Heart right ventricle (tissue), 16 donors: Measurements from ENCODE around the gene HIP1R. TPM values are rescaled to one million over a fixed set of nuclear protein-coding genes. Genes with fewer than 3 reads are reported as not detected.
A peak's percentile ranks its signal among the peaks of the same experiment; 100 is the strongest.

Source experiments
- ATAC-seq, 8 donors: fragments of 200-7000 bp; cut with Tn5 transposase; one replicate each; pipeline ENCODE4 v1.9.1; 2020; ENCODE audit warnings: mild to moderate bottlenecking in 8 of 8, moderate library complexity in 8 of 8, moderate number of reproducible peaks in 1 of 8
- DNase-seq, 2 donors: peaks; one replicate each; pipeline ENCODE4 v3.0.0-alpha.2; 2020
- H3K27ac ChIP-seq, 10 donors: fragments of 200-600 bp; sonication (generic) in 2 of 10; one replicate each; pipeline versions ENCODE4 v1.5.0 to v1.8.0; 2020 to 2022; ENCODE audit warnings: mild to moderate bottlenecking in 3 of 10
- H3K27me3 ChIP-seq, 7 donors: fragments of 200-600 bp; one replicate each; pipeline ENCODE4 v1.8.0; 2021 to 2022; ENCODE audit warnings: mild to moderate bottlenecking in 2 of 7
- H3K36me3 ChIP-seq, 9 donors: fragments of 200-600 bp; sonication (generic) in 1 of 9; one replicate each; pipeline versions ENCODE4 v1.5.0 to v1.8.0; 2020 to 2022; ENCODE audit warnings: mild to moderate bottlenecking in 2 of 9
- H3K4me1 ChIP-seq, 9 donors: fragments of 200-600 bp; sonication (generic) in 1 of 9; one replicate each; pipeline versions ENCODE4 v1.5.0 to v1.8.0; 2020 to 2022; ENCODE audit warnings: mild to moderate bottlenecking in 4 of 9
- H3K4me3 ChIP-seq, 10 donors: fragments of 200-600 bp; sonication (generic) in 2 of 10; one replicate each; pipeline versions ENCODE4 v1.5.0 to v1.8.0; 2020 to 2022; ENCODE audit warnings: mild to moderate bottlenecking in 7 of 10, moderate library complexity in 2 of 10
- H3K9me3 ChIP-seq, 11 donors: fragments of 200-600 bp in 10 of 11; sonication (generic) in 2 of 11; one replicate each; pipeline versions ENCODE4 v1.5.0 to v1.8.0; 2013 to 2022; ENCODE audit warnings: mild to moderate bottlenecking in 2 of 11, control low read depth in 1 of 11, moderate library complexity in 1 of 11
- WGBS, 2 donors: extraction: QIAGEN DNeasy Blood & Tissue Kit; methylation state at CpG; one replicate each; pipeline ENCODE4 v1.1.7; 2013; ENCODE audit warnings: inconsistent platforms in 1 of 2; 5-methylcytosine and 5-hydroxymethylcytosine counted together
- intact Hi-C, 10 donors: fragments of 100-400 bp; cut with DNase I; formaldehyde crosslinking; loops; one replicate each; pipeline versions ENCODE4 v1.11.1 to v1.14.2; 2022
- polyA plus RNA-seq, 2 donors: library from polyadenylated mRNA; stranded (reverse); fragments of 200-250 nt; gene quantifications; one replicate each; pipeline ENCODE4 v1.2.3, GENCODE V29; 2013
- total RNA-seq, 10 donors: library from RNA; stranded (reverse); fragmentation: NEBNext Ultra II Directional in 3 of 10; extraction: Animal tissue kit (Norgen Biotek cat#: 25700) in 3 of 10; gene quantifications; one replicate each; pipeline versions ENCODE4 v1.2.1 to v1.2.4, GENCODE V29; 2021 to 2023
- TF ChIP-seq, protein P1 (sequence below), 9 donors: fragments of 200-600 bp; sonication (generic) in 2 of 9; IDR thresholded peaks; one replicate each; pipeline versions ENCODE4 v1.5.0 to v1.8.0; 2021 to 2022; ENCODE audit warnings: antibody characterized with exemption in 9 of 9, mild to moderate bottlenecking in 5 of 9, moderate library complexity in 1 of 9
- donor health status: Arrhythmogenic right ventricular cardiomyopathy.
- donor health status: ischemic (EF 13 %, LVEDD 7.1; RV severe dilation, severe dysfunction).
- donor health status: healthy with polysubstance abuse.
- donor health status: DM: no; HTN: yes; CAD: no.
- donor health status: DM: no; HTN: no; CAD: no.
- donor health status: ischemic (EF 25% LVEDD 6.9; RV normal size, moderate dysfunction).
- donor health status: ischemic (EF 25% LVEDD 5.7; RV mildly dilated, moderate dysfunction).
- donor health status: healthy.
- donor health status: DM: yes; HTN: yes; CAD: no.
- donor health status: Ischemic cardiomyopathy.
- donor health status: ischemic (EF 35%, LVEDD 5.7; RV mildly dilated, moderate dysfunction).
- donor health status: nonischemic (EF 11% LVEDD 7.7; RV severe dilation, severe dysfunction).
- donor health status: DM: yes; HTN: yes; CAD: no.
- donor health status: PGD.
- donor health status: ischemic (EF 29% LVEDD 5.4; RV normal size, mild dysfunction).
- donor health status: nonischemic (EF 23%, LVEDD 6.1; RV moderate dilation, normal function).

Gene HIP1R
- total and polyA plus RNA-seq, 12 donors, result 13.7 to 37.7 (median 18.0) TPM

DNA sequence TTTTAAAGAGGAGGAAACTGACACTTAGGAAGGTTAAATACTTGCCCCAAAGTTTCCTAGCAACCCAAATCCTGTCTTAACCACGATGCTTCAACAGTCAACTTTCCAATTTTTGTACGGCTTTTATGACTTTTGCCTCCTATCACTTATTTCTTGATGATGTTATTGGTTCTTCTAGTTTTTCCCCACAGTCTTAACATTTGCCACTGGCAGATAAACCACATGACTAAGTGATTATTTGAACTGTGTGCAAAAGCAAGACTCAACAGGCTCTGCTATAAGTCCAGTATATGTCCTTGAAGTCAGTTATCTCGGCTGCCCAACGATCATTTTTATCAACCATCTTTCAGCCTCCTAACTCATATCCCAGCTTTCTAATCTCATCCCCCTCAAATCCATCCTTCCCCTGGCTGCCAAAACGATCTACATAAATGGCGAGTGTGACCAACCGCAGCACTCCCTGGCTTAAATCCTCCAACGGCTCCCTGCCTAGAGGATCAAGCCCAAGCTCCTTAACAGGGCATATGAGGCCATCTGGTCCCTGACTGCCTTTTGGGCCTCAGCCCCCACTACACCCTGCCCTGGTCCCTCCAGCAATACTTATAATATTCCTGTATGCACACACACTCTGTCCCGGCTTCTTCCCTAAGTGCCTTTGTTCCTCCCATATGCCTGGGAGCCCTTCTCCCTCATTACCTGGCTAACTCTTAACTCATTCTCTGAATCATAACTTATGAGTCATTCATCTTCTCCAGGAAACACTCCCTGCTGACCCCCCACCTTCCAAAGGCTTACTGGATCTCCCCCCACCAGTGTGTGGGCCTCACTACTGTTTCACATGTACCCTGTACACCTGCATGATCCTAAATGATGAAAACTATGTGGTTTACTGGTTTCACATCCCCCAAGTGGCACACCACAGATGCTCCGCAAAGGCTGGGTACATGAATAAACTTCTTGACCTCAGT, 51.9 kb downstream of the HIP1R start:
- Histone ChIP-seq H3K9me3 (no peaks in the 10 kb centered on the region), H3K4me3 (no peak overlapping the region), H3K27me3 (no peaks in the 10 kb centered on the region), H3K27ac (peak overlapping the region in 9 of 10 donors; percentile 78 to 90 (median 85)), H3K36me3 (no peaks in the 10 kb centered on the region), H3K4me1 (peaks cover 20 to 97% (median 91%) of the 10 kb centered on the region in 9 donors)
- ATAC-seq (no peak), DNase-seq (no peak)
- TF ChIP-seq, protein P1, sequence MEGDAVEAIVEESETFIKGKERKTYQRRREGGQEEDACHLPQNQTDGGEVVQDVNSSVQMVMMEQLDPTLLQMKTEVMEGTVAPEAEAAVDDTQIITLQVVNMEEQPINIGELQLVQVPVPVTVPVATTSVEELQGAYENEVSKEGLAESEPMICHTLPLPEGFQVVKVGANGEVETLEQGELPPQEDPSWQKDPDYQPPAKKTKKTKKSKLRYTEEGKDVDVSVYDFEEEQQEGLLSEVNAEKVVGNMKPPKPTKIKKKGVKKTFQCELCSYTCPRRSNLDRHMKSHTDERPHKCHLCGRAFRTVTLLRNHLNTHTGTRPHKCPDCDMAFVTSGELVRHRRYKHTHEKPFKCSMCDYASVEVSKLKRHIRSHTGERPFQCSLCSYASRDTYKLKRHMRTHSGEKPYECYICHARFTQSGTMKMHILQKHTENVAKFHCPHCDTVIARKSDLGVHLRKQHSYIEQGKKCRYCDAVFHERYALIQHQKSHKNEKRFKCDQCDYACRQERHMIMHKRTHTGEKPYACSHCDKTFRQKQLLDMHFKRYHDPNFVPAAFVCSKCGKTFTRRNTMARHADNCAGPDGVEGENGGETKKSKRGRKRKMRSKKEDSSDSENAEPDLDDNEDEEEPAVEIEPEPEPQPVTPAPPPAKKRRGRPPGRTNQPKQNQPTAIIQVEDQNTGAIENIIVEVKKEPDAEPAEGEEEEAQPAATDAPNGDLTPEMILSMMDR (IDR thresholded peaks at IDR 0.05), result no peak
- intact Hi-C loops, result no loop called here
- WGBS, 2 donors, result 56 to 59% methylated on average over 10 of the region's 10 CpGs

DNA sequence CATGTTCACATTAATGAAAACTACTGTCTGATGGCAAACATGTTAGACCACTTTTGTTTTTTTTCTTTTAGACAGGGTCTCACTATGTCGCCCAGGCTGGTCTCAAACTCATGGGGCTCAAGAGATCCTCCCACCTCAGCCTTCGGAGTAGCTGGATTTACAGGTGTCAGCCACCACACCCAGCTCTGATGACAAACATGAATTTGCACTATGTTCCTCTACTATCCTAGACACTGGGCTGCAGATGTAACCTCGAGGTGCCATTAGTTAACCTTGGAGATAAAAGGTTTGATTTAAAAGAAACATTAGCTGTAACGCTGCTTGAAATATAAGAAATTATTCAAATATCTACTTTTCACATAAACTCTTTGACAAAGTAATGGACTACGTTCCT, 52.6 kb downstream of the HIP1R start:
- no peaks in the 10 kb centered on the region for H3K27me3 ChIP-seq
- H3K27ac ChIP-seq, result peak overlapping the region; percentile 66 to 90 (median 84)
- TF ChIP-seq, protein P1 (IDR thresholded peaks at IDR 0.05), result no peak
- intact Hi-C loops, result loop anchor here in 2 of 10 donors (2.0 kb wide), 2 partner anchors 15 to 19 kb away; no protein-coding TSS in a partner anchor
- no peak for DNase-seq
- ATAC-seq, result no peak
- H3K4me1 ChIP-seq, result peaks cover 23 to 97% (median 91%) of the 10 kb centered on the region in 9 donors
- H3K9me3 ChIP-seq, result no peaks in the 10 kb centered on the region
- H3K4me3 ChIP-seq, result peak overlapping the region in 4 of 10 donors; percentile 30 to 47 (median 36)
- 73 to 78% methylated on average over 5 of the region's 5 CpGs for WGBS, 2 donors
- H3K36me3 ChIP-seq, result no peaks in the 10 kb centered on the region

DNA sequence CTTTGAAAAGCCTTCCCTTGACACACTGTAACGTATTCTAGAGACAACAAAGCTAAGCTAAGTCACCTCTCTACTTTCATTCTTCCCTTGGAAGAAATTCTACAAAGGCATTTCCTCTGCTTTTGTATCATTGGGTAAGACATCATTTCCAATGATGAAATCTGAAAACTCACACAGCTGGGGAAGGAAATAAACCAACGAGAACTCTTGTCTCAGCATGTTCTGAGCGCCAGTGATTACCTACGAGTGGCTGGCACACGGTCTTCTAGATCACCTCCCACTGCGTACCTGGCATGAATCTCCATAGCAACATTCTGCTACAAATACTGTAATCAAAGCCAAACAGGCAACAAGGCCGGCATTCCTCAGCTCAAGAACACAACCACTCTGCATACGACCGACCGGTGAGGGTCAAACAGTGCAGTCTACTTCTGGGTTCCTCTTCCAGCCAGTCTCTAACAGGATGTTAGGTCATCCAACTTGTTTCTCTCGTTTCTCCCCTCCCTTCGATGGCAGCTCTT, 53.0 kb downstream of the HIP1R start:
- 12 to 14% methylated on average over 12 of the region's 12 CpGs for WGBS, 2 donors
- peak overlapping the region; percentile 66 to 90 (median 84) for H3K27ac ChIP-seq
- DNase-seq, result peak in 1 of 2 donors; percentile 27
- peak; percentile 64 to 88 (median 82) for ATAC-seq
- TF ChIP-seq, protein P1 (IDR thresholded peaks at IDR 0.05), result no peak
- no peaks in the 10 kb centered on the region for H3K9me3 ChIP-seq
- no peaks in the 10 kb centered on the region for H3K36me3 ChIP-seq
- peaks cover 23 to 97% (median 92%) of the 10 kb centered on the region in 9 donors for H3K4me1 ChIP-seq
- H3K4me3 ChIP-seq, result peak overlapping the region in 8 of 10 donors; percentile 6 to 47 (median 28)
- intact Hi-C loops, result loop anchor here in 2 of 10 donors (2.0 kb wide), 2 partner anchors 15 to 19 kb away; no protein-coding TSS in a partner anchor
- H3K27me3 ChIP-seq, result no peaks in the 10 kb centered on the region

DNA sequence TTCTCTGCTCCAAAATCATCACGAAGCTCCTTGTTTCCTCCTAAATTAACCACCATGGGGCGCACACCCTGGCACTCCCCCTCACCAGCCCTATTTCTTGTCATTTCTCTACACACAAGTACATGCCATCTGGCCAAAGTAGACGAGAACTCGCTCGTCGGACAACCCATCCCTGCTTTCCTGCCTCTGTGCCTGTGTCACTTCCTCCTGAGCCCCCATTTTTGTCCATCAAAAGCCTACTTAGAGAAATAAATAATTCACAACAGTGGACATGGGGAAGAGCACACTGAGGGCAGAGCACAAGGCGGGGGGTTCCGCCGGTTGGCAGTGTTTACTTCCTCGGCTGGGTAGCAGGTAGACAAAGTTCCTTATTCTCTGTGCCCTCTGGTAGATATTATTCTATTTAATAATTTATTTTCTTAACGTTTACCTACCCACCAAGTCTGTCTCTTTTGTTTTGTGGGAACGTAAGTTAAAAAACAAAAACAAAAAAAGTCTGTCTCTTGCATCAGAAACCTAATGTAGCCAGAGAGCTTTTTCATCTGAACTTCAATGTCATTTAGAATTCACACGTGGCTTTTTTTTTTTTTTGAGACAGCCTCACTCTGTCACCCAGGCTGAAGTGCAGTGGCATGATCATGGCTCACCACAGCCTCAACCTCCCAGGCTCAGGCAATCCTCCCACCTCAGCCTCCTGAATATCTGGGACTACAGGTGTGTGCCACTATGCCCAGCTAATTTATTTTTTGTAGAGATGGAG, 54.7 kb downstream of the HIP1R start:
- no peaks in the 10 kb centered on the region for H3K9me3 ChIP-seq
- no peaks in the 10 kb centered on the region for H3K27me3 ChIP-seq
- ATAC-seq (no peak), DNase-seq (no peak)
- H3K27ac ChIP-seq, result peak overlapping the region in 9 of 10 donors; percentile 78 to 90 (median 85)
- WGBS, 2 donors, result 67 to 72% methylated on average over 13 of the region's 13 CpGs
- intact Hi-C loops, result loop anchor here in 2 of 10 donors (2.0 kb wide), 2 partner anchors 17 to 21 kb away; no protein-coding TSS in a partner anchor
- peaks cover 23 to 97% (median 92%) of the 10 kb centered on the region in 9 donors for H3K4me1 ChIP-seq
- TF ChIP-seq, protein P1 (IDR thresholded peaks at IDR 0.05), result no peak
- peak overlapping the region in 1 of 10 donors; percentile 43 for H3K4me3 ChIP-seq
- no peaks in the 10 kb centered on the region for H3K36me3 ChIP-seq
